IPS-NIHi7 (cell line): ENCODE data around the gene CCSER1.
"Not testable (repeated sequence)": the region's sequence is repeated elsewhere in the genome, so short reads cannot be mapped to it uniquely, and the experiment has no call there.

Experiments used
- DNase-seq: peaks from one replicate; pipeline ENCODE4 v3.0.0; 2012; ENCODE audit warnings: mixed read lengths; ENCODE audit errors: extremely low spot score

The CCSER1 gene

GRCh38 chr4:91280551-91281290 lies 1153.5 kb downstream of the CCSER1 start:
- DNase-seq: no peak

- DNase-seq: no peak
Observed at GRCh38 chr4:91282217-91282616, 1155.0 kb downstream of the CCSER1 start.

GRCh38 chr4:91283726-91284230 lies 1156.6 kb downstream of the CCSER1 start:
- DNase-seq: no peak

GRCh38 chr4:91284480-91284879 lies 1157.3 kb downstream of the CCSER1 start:
- DNase-seq: no peak

GRCh38 chr4:91285487-91285886 lies 1158.3 kb downstream of the CCSER1 start:
- DNase-seq: no peak

GRCh38 chr4:91288702-91289311 lies 1161.6 kb downstream of the CCSER1 start:
- DNase-seq: no peak

- DNase-seq: no peak
Observed at GRCh38 chr4:91298156-91298700, 1171.0 kb downstream of the CCSER1 start.

GRCh38 chr4:91298824-91299223 lies 1171.6 kb downstream of the CCSER1 start:
- no peak for DNase-seq

GRCh38 chr4:91302120-91302519 lies 1174.9 kb downstream of the CCSER1 start:
- no peak for DNase-seq

GRCh38 chr4:91304292-91304691 lies 1177.1 kb downstream of the CCSER1 start:
- DNase-seq: no peak

GRCh38 chr4:91317434-91317833 lies 1190.2 kb downstream of the CCSER1 start:
- no peak for DNase-seq

- DNase-seq: no peak
Observed at GRCh38 chr4:91319556-91320268, 1192.5 kb downstream of the CCSER1 start.

GRCh38 chr4:91322961-91323360 lies 1195.8 kb downstream of the CCSER1 start:
- DNase-seq: no peak

- DNase-seq: no peak
Observed at GRCh38 chr4:91325495-91325894, 1198.3 kb downstream of the CCSER1 start.

GRCh38 chr4:91326167-91326566 lies 1199.0 kb downstream of the CCSER1 start:
- DNase-seq: not testable (repeated sequence)

GRCh38 chr4:91330555-91331137 lies 1203.5 kb downstream of the CCSER1 start:
- DNase-seq: no peak

GRCh38 chr4:91340822-91341221 lies 1213.6 kb downstream of the CCSER1 start:
- DNase-seq: no peak

- no peak for DNase-seq
Observed at GRCh38 chr4:91345632-91346031, 1218.4 kb downstream of the CCSER1 start.

- not testable (repeated sequence) for DNase-seq
Observed at GRCh38 chr4:91356496-91356895, 1229.3 kb downstream of the CCSER1 start.

GRCh38 chr4:91358016-91358415 lies 1230.8 kb downstream of the CCSER1 start:
- DNase-seq: not testable (repeated sequence)

- DNase-seq: not testable (repeated sequence)
Observed at GRCh38 chr4:91358621-91359020, 1231.4 kb downstream of the CCSER1 start.
